ENCODE results near the gene SNAPC2.
"Not testable (repeated sequence)": the region's sequence is repeated elsewhere in the genome, so short reads cannot be mapped to it uniquely, and the experiment has no call there.

Gene SNAPC2

DNA sequence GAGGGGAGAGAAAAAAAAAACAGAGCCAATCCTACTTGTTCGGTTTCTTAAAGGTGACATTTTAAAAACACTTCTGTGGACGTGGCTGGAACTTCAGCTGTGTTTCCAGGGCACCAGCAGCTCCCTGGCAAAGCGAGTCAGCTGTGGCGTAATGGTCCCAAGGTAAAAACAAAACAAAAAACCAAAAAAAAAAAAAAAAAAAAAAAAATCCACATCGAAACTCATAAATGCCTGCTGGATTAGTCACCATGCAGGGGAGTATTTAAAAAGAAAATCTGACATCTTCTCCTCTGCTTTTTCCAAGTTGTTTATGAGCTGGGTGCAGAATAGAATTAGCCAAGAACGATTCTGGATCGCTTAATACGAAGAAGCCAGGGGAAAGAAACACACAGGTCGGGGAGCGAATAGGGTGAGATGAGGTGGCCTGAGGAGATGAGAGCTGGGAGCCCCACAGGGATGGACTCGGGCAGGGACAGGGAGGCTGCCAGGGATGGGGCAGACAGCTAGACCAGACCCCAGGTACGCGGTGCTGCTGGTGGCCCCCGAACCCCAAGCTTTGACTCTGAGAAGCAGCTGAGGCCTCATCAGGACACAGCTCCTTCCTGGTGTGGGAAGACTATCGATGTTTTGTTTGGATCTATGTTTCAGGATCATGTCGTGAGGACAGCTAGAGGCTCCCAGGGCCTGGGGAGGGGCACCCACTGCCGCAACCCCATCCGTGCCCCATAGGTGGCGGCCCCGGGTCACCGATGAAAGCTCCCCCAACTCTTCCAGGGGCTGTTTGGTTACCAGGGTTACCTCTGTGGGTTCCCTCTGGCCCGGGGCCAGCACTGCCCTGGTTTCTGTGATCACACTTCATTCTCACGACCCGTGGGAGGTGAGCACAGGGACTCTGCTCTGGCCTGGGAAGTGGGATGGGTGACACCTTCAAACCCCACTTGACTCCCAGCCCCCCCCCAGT lies 8.9 kb downstream of the SNAPC2 start:
- ChIA-PET POLR2A (interaction anchor here (0.8 to 1.6 kb wide), 4 partner anchors 8 to 76 kb away, joined by 3 to 10 read pairs (median 4); partner anchors contain the start of genes SNAPC2 and TIMM44), CTCF (interaction anchor here (0.6 to 4.2 kb wide), 9 partner anchors 8 to 76 kb away, joined by 3 to 43 read pairs (median 6); partner anchors contain the start of genes MAP2K7, SNAPC2 and TIMM44)
- peak; percentile 45 for DNase-seq (ENCODE audit: low read depth, low spot score)
- TF ChIP-seq, protein P1, sequence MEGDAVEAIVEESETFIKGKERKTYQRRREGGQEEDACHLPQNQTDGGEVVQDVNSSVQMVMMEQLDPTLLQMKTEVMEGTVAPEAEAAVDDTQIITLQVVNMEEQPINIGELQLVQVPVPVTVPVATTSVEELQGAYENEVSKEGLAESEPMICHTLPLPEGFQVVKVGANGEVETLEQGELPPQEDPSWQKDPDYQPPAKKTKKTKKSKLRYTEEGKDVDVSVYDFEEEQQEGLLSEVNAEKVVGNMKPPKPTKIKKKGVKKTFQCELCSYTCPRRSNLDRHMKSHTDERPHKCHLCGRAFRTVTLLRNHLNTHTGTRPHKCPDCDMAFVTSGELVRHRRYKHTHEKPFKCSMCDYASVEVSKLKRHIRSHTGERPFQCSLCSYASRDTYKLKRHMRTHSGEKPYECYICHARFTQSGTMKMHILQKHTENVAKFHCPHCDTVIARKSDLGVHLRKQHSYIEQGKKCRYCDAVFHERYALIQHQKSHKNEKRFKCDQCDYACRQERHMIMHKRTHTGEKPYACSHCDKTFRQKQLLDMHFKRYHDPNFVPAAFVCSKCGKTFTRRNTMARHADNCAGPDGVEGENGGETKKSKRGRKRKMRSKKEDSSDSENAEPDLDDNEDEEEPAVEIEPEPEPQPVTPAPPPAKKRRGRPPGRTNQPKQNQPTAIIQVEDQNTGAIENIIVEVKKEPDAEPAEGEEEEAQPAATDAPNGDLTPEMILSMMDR (IDR thresholded peaks at IDR 0.05; ENCODE audit: insufficient read depth, low read length, missing control alignments), result peak; percentile 48
- H3K4me3 ChIP-seq (ENCODE audit: low read depth, low read length), result peak overlapping the region; percentile 6; the same call in 1 of the 2 replicates

DNA sequence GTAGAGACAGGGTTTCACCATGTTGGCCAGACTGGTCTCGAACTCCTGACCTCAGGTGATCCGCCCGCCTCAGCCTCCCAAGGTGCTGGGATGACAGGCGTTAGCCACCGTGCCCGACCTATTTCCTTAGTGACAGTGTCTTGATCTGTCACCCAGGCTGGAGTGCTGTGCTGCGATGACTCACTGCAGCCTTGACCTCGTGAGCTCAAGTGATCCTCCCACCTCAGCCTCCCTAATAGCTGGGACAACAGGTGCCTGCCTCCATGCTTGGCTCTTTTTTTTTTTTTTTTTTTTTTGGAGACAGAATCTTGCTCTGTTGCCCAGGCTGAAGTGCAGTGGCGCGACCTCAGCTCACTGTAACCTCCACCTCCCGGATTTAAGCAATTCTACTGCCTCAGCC lies 9.9 kb downstream of the SNAPC2 start:
- ChIA-PET POLR2A (interaction anchor here (1.6 kb wide), 1 partner anchor 14 kb away, joined by 7 read pairs; the partner anchor contains the start of gene TIMM44), CTCF (interaction anchor here (1.0 to 2.9 kb wide), 7 partner anchors 8 to 77 kb away, joined by 4 to 17 read pairs (median 6); partner anchors contain the start of gene TIMM44)
- H3K4me3 ChIP-seq (ENCODE audit: low read depth, low read length); DNase-seq (ENCODE audit: low read depth, low spot score): not testable (repeated sequence)

- POLR2A ChIA-PET, result interaction anchor here (1.6 kb wide), 1 partner anchor 13 kb away, joined by 7 read pairs; the partner anchor contains the start of gene TIMM44
- TF ChIP-seq, protein P1 (IDR thresholded peaks at IDR 0.05; ENCODE audit: insufficient read depth, low read length, missing control alignments), result no peak
These were observed 10.6 kb downstream of the SNAPC2 start for GRCh38 chr19:7930765-7931164.

DNA sequence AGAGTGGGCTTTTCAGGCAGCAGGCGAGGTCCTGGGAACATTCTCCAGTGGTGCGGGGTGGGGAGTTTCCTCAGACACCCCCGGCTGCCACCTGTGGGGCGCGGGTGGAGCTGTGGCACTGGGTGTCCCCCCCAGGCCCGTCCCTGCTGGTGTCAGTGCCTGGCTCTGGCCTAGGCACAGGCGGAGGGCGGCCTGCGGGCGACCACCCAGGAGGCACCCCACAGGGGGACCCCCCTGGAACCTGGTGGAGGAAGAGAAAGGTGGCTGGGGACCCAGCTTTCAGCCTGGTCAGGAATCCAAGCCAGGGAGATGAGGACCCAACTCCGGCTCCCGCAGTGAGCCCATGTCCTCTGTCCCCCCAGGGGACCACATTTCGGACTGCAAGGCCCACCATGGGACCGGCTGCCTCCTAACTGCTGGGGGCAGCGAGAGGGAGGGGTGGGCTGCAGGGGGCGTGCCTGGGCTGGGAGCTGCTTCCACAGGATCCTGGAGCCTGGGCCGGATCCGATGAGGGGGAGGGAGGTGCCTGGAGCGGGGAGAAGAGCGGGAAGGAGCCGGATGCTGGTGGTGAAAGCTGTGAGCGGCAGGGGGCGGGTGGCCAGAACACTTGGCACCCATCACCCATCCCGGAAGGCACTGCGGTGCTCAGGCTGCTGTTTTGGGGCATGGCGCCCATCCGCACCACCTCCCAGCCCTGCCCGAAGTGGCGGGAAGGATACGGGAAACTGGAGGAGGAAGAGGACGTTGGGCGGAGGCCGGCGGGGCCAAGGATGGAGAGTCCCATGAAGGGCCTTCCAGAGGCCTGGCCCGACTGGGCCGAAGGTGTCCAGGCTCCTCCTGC lies 11.3 kb downstream of the SNAPC2 start:
- DNase-seq (ENCODE audit: low read depth, low spot score), result no peak
- TF ChIP-seq, protein P1 (IDR thresholded peaks at IDR 0.05; ENCODE audit: insufficient read depth, low read length, missing control alignments), result no peak
- H3K4me3 ChIP-seq (ENCODE audit: low read depth, low read length), result no peak overlapping the region
- POLR2A ChIA-PET, result interaction anchor here (0.7 to 1.6 kb wide), 2 partner anchors 11 to 13 kb away, joined by 3 to 7 read pairs; partner anchors contain the start of gene TIMM44
- CTCF ChIA-PET, result interaction anchor here (1.1 to 2.9 kb wide), 5 partner anchors 10 to 78 kb away, joined by 4 to 13 read pairs (median 5); partner anchors contain the start of gene TIMM44

More at GRCh38 chr19:7930765-7931164, 10.6 kb downstream of the SNAPC2 start:
- no peak for DNase-seq (ENCODE audit: low read depth, low spot score)
- CTCF ChIA-PET, result interaction anchor here (1.3 to 2.9 kb wide), 5 partner anchors 7 to 78 kb away, joined by 4 to 17 read pairs (median 11); partner anchors contain the start of gene TIMM44
- no peak overlapping the region for H3K4me3 ChIP-seq (ENCODE audit: low read depth, low read length)

DNA sequence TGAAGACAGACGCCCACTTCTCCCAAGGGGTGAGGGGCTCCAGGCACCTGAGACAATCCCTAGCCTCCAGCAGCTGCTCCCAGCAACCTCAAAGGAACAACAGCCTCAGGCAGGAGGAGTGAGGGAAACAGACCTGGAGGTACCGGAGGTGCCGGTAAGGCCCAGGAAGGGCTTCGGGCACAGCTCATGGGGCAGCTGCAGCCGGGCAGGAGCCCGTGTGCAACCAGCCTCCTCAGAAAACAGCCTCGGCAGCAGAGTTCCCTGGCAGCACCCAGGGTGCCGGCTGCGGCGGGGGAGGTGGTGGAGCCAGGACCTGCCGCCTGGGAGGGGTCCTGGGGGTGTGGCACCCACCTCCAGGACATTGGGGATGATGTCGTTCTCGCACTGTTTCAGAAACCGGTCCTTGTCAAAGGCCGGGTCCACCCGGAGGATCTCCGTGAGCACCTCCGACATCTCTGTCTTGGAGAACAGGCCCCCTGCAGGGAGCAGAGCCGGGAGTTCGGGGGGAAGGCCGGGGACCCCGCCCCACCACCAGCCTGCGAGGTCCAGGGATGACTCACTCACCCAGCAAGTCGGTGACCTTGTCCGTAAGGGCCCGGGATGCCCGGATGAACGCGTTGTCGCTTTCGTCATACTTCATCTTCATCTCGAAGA lies 12.3 kb downstream of the SNAPC2 start:
- H3K4me3 ChIP-seq (ENCODE audit: low read depth, low read length), result no peak overlapping the region
- no peak for DNase-seq (ENCODE audit: low read depth, low spot score)
- ChIA-PET CTCF (interaction anchor here (1.1 kb wide), 1 partner anchor 11 kb away, joined by 4 read pairs; the partner anchor contains the start of gene TIMM44), POLR2A (no interaction called here)
- TF ChIP-seq, protein P1 (IDR thresholded peaks at IDR 0.05; ENCODE audit: insufficient read depth, low read length, missing control alignments), result no peak

- ChIA-PET CTCF (no interaction called here), POLR2A (no interaction called here)
- TF ChIP-seq, protein P1 (IDR thresholded peaks at IDR 0.05; ENCODE audit: insufficient read depth, low read length, missing control alignments), result no peak
- H3K4me3 ChIP-seq (ENCODE audit: low read depth, low read length), result no peak overlapping the region
- no peak for DNase-seq (ENCODE audit: low read depth, low spot score)
These were observed 12.8 kb downstream of the SNAPC2 start for GRCh38 chr19:7932930-7933300.

All from AG04449 (cell line).